Large intestine (tissue), 3 donors: ENCODE measurements around the gene DCAF8L2. TPM values are rescaled to one million over a fixed set of nuclear protein-coding genes. Genes with fewer than 3 reads are reported as not detected.

Experiments used
- DNase-seq, 2 donors: peaks; one replicate each; pipeline versions ENCODE4 v3.0.0 to v3.0.0-alpha.2; 2013
- H3K27ac ChIP-seq: one replicate; pipeline ENCODE4 v1.5.1; 2013; ENCODE audit warnings: low read length
- H3K27me3 ChIP-seq: 2 replicates; pipeline ENCODE4 v1.6.1; 2013; ENCODE audit warnings: low read length; ENCODE audit not compliant: control insufficient read depth, insufficient read depth
- H3K36me3 ChIP-seq: 2 replicates; pipeline ENCODE4 v1.6.1; 2013; ENCODE audit warnings: low read length; ENCODE audit not compliant: control insufficient read depth, insufficient read depth
- H3K4me1 ChIP-seq: one replicate; pipeline ENCODE4 v1.6.1; 2013; ENCODE audit warnings: low read length; ENCODE audit not compliant: control insufficient read depth, insufficient read depth
- H3K4me3 ChIP-seq: one replicate; pipeline ENCODE4 v1.5.1; 2013; ENCODE audit warnings: low read length
- H3K9me3 ChIP-seq: one replicate; pipeline ENCODE4 v1.6.1; 2013; ENCODE audit warnings: mild to moderate bottlenecking, low read depth, low read length, moderate library complexity; ENCODE audit not compliant: control insufficient read depth
- WGBS: methylation state at CpG from one replicate; pipeline ENCODE4 v1.1.5; 2013; ENCODE audit warnings: low lambda C conversion rate; ENCODE audit not compliant: insufficient coverage; 5-methylcytosine and 5-hydroxymethylcytosine counted together
- polyA plus RNA-seq: library from polyadenylated mRNA; unstranded; fragments of 120-200 nt; gene quantifications from one replicate; pipeline ENCODE4 v1.2.1, GENCODE V29; 2013

The DCAF8L2 gene
- polyA plus RNA-seq, 1 donor: 0.03 TPM

DNA sequence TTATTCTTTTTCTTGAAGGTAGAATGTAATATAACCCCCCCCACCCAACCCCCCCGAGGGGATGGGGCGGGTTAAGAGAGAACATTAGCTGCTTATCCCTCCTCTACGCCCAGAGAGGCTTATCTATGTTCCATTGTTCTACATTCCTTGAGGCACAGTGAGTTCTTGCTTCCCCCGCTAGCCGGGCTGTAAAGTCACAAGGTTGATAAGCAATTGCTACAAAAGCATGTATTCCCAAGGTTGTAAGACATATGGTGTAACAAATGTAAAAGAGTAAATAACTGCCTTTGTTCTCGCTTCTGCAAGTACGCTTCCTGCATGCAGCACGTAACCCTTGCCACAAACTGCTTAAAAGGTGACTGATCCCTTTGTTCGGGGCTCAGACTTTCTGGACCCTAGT lies 8.2 kb downstream of the DCAF8L2 start:
- DNase-seq: peak; percentile 63 to 80
- WGBS: no CpG with 5 or more reads among the region's 9 CpGs
- no peak overlapping the region for H3K4me3 ChIP-seq
- peak overlapping the region; percentile 39 for H3K27ac ChIP-seq
- no peaks in the 10 kb centered on the region for H3K9me3 ChIP-seq
- H3K27me3 ChIP-seq: no peaks in the 10 kb centered on the region
- H3K4me1 ChIP-seq: no peaks in the 10 kb centered on the region
- H3K36me3 ChIP-seq: no peaks in the 10 kb centered on the region

DNA sequence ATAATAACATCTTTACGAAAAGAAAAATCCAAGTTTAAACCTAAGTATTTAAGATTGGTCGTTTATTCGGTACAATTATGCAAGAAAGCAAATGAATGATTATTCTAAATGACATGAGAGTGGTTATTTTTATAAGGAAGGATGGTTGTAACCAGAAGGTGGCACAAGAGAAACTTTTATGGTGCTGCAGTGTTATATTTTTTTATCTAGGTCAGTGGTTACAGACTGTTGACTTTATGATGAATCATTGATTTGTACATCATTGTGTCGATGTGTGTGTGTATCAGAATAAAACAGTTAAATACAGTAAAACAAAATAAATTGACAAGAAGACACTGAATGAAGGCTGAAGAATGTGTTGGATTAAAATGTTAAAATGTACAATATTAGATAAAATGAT lies 9.8 kb downstream of the DCAF8L2 start:
- H3K9me3 ChIP-seq: no peaks in the 10 kb centered on the region
- no peaks in the 10 kb centered on the region for H3K27me3 ChIP-seq
- 76% methylated on average over 3 of the region's 4 CpGs for WGBS
- H3K4me1 ChIP-seq: no peaks in the 10 kb centered on the region
- no peak overlapping the region for H3K4me3 ChIP-seq
- peak; percentile 5 to 24 for DNase-seq
- H3K36me3 ChIP-seq: no peaks in the 10 kb centered on the region
- H3K27ac ChIP-seq: no peak overlapping the region

DNA sequence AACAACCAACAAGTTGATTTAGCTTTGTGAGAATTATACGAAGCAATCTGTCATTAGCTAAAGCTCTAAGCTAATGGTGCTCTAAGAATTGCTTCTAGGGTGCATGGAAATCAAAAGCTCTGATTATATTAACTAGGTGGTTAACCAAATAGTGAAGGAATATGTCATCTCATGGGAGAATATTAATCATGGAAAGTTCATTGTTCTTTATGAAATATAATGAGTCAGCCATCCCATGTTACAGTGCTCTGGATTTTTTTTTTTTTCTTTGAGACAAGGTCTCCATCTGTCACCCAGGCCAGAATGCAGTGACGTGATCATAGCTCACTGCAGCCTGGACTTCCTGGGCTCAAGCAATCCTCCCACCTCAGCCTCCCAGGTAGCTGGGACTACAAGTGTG lies 10.5 kb downstream of the DCAF8L2 start:
- no peak for DNase-seq
- WGBS: no CpG with 5 or more reads among the region's 2 CpGs
- no peaks in the 10 kb centered on the region for H3K27me3 ChIP-seq
- H3K9me3 ChIP-seq: no peaks in the 10 kb centered on the region
- no peaks in the 10 kb centered on the region for H3K36me3 ChIP-seq
- H3K27ac ChIP-seq: no peak overlapping the region
- no peak overlapping the region for H3K4me3 ChIP-seq
- H3K4me1 ChIP-seq: no peaks in the 10 kb centered on the region

DNA sequence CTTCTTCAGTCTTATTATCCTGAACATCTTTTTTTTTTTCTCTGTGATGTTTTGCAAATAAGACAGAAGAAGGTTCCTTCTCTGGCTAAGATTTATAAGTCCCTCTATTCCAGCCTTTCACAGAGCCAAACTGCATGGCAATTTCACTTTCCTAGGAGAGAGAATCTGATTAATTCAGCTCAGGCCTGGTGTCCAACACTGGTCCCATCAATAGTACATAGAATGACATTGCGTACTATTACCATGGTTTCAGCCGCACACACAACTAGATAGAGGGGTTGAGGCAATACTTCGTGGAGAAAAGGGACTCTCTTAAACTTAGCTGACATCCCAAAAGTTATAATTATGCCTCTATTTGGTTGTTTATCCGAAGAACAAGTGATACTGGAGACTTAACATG lies 18.5 kb downstream of the DCAF8L2 start:
- no peaks in the 10 kb centered on the region for H3K9me3 ChIP-seq
- no CpG with 5 or more reads among the region's 4 CpGs for WGBS

DNA sequence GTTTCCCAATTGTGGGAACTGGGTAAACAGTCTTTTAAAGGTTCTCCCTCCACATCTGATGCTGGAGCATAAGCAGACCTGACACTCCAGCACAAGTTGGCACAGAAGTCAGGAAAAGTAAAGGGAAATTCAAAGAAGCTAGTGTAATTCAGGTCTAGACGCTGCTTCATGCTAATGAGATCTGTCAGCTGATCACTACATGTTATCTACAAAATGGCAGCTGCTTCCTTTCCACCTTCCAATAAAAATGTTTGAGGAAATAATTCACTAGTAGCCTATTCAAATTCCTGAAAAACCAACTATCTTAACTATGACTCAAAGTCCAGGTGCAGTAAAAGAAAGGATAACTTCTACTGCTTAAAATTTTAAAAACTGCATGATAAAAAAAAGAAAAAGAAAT lies 29.3 kb downstream of the DCAF8L2 start:
- H3K36me3 ChIP-seq: no peaks in the 10 kb centered on the region
- no CpG with 5 or more reads among the region's 1 CpG for WGBS
- no peaks in the 10 kb centered on the region for H3K4me1 ChIP-seq
- DNase-seq: peak; percentile 18 to 59
- no peaks in the 10 kb centered on the region for H3K9me3 ChIP-seq
- H3K27me3 ChIP-seq: no peaks in the 10 kb centered on the region
- H3K27ac ChIP-seq: peak overlapping the region; percentile 51
- no peak overlapping the region for H3K4me3 ChIP-seq

More for the DNA sequence above, 18.5 kb downstream of the DCAF8L2 start:
- Histone ChIP-seq H3K4me3 (no peak overlapping the region), H3K36me3 (no peaks in the 10 kb centered on the region), H3K27ac (no peak overlapping the region), H3K4me1 (peaks cover 4% of the 10 kb centered on the region), H3K27me3 (no peaks in the 10 kb centered on the region)
- no peak for DNase-seq

DNA sequence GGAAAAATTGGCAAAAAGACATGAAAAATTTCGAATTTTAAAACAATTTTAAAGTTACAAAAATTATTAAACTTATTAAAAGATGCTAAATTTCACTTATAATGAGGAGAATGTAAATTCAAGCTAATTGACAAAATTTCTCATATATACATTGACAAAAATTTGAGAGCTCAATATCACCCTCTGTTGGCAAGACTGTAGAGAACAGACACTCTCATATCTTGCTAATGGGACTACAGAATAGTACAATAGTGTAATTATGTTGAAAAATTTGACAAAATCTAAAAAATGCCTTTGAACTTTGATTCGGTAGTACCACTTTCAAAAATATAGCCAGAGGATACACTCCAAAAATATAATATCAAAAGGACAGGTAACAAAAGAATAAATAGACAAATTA lies 29.8 kb downstream of the DCAF8L2 start:
- Histone ChIP-seq H3K4me1 (no peaks in the 10 kb centered on the region), H3K36me3 (no peaks in the 10 kb centered on the region), H3K27me3 (no peaks in the 10 kb centered on the region), H3K9me3 (no peaks in the 10 kb centered on the region), H3K27ac (no peak overlapping the region), H3K4me3 (no peak overlapping the region)
- 17% methylated on average over 1 of the region's 2 CpGs for WGBS
- peak in 1 of 2 donors; percentile 6 for DNase-seq

DNA sequence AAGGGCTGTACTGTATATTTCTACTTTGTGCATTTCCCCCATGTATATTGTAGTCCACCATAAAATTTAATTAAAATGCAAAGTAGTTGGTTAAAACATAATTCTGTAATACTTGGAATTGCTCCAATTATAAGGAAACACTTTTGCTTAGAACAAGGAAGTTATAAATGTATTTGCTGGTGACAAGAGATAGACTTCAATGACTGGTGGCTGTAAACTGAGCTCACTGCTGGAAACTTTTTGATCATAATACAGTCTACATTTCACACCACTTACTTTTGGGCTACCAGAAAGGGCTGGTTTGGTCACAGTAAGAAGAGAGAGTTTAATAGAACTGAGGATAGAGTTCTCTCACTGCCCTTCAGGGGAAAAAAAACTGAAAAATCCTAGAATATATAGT lies 32.7 kb downstream of the DCAF8L2 start:
- H3K9me3 ChIP-seq: no peaks in the 10 kb centered on the region

DNA sequence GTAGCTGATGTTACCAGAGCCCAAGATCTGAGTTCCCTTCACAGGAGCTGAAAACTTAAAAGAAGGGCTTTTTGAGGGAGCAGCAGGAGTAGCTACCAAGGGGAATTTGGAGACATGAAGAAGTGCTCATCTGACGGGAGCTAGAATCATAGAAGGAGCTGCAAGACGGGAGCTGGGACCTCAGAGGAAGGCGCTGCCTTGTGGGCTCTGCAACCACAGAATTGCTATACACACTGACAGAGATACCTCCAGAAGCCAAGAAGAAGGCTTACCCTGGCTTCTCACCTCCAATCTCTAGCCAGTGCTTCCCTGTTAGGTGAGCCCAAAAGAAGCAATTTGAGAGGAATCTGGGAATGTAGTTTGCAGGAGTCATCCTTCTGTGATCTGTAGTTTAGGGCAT lies 35.9 kb downstream of the DCAF8L2 start:
- no CpG with 5 or more reads among the region's 3 CpGs for WGBS
- H3K27me3 ChIP-seq: no peaks in the 10 kb centered on the region

More for the DNA sequence above, 32.7 kb downstream of the DCAF8L2 start:
- Histone ChIP-seq H3K4me1 (no peaks in the 10 kb centered on the region), H3K27ac (no peak overlapping the region), H3K36me3 (no peaks in the 10 kb centered on the region), H3K27me3 (no peaks in the 10 kb centered on the region), H3K4me3 (no peak overlapping the region)
- peak; percentile 5 to 34 for DNase-seq

DNA sequence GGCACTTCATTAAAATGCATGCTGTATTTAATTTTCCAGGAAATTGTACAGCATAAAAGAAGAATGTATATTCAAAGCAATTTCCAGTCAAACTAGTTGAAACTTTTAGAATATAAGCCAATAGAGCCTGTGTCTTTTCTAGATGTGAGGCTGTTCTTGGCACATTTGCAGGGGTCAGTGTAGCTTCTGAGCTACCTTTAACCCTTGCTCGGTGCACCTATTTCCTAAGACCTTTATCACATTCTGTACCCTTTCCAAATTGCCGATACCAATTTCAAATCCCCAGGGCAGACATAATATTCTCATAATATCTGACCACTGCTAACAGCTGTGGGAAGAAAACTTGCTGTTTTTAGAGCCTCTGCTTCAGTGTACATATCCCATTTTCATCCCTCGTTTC lies 43.2 kb downstream of the DCAF8L2 start:
- Histone ChIP-seq H3K9me3 (no peaks in the 10 kb centered on the region), H3K27ac (no peak overlapping the region), H3K4me1 (no peaks in the 10 kb centered on the region), H3K36me3 (no peaks in the 10 kb centered on the region), H3K27me3 (no peaks in the 10 kb centered on the region), H3K4me3 (no peak overlapping the region)
- WGBS: no CpG with 5 or more reads among the region's 3 CpGs
- DNase-seq: no peak

More for the DNA sequence above, 35.9 kb downstream of the DCAF8L2 start:
- no peak for DNase-seq
- Histone ChIP-seq H3K4me1 (no peaks in the 10 kb centered on the region), H3K27ac (no peak overlapping the region), H3K36me3 (no peaks in the 10 kb centered on the region), H3K9me3 (no peaks in the 10 kb centered on the region), H3K4me3 (no peak overlapping the region)

DNA sequence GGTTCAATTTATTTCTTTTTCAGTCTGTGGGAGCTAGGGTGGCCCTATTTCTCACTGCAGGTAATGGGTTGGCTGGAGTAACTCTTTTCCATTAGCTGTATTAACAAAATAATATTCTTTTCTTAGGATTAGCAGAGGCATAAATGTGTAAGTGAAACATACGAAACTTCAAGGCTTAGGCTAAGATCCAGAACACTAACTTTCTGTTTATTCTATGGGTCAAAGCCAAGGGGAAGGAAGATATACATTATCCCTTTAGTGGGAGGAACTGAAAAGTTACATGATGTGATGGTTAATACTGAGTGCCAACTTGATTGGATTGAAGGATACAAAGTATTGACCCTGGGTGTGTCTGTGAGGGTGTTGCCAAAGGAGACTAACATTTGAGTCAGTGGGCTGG lies 66.4 kb downstream of the DCAF8L2 start:
- no peaks in the 10 kb centered on the region for H3K4me1 ChIP-seq
- no peaks in the 10 kb centered on the region for H3K27me3 ChIP-seq
- no peak for DNase-seq
- no CpG with 5 or more reads among the region's 1 CpG for WGBS
- H3K27ac ChIP-seq: no peak overlapping the region
- H3K4me3 ChIP-seq: no peak overlapping the region
- no peaks in the 10 kb centered on the region for H3K9me3 ChIP-seq
- no peaks in the 10 kb centered on the region for H3K36me3 ChIP-seq

DNA sequence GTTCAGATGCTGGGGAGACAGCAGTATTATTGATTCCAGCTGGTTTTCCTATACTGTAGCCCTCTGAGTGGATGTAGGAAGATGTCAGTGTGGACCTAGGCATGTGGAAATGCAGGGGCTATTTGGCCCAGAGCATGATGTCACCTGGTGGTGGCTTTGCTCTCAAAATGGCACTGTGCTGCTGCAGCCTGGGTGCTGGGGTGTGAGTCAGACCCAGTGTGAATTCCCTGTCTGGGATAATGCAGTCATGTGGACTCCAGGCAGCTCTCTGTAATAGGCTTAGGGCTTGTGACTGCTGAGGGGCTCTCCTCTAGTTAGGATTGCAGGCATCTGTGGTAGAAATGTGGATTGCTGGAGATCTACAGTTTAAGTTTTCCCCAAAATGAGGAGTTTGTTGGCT lies 70.7 kb downstream of the DCAF8L2 start:
- no peak overlapping the region for H3K27ac ChIP-seq
- no peaks in the 10 kb centered on the region for H3K9me3 ChIP-seq
- DNase-seq: no peak
- no peak overlapping the region for H3K4me3 ChIP-seq
- H3K4me1 ChIP-seq: no peaks in the 10 kb centered on the region
- no peaks in the 10 kb centered on the region for H3K27me3 ChIP-seq
- no peaks in the 10 kb centered on the region for H3K36me3 ChIP-seq
